Thoracic aorta (tissue), 2 donors: ENCODE measurements around the gene ERGIC1. TPM values are rescaled to one million over a fixed set of nuclear protein-coding genes. Genes with fewer than 3 reads are reported as not detected.

Source experiments
- ATAC-seq: fragments of 150-250 bp; one replicate; pipeline ENCODE4 v1.8.0; 2017; ENCODE audit warnings: low read depth; ENCODE audit not compliant: insufficient number of reproducible peaks, low FRiP score
- DNase-seq: peaks from one replicate; pipeline ENCODE4 v3.0.0-alpha.2; 2020; ENCODE audit warnings: low spot score
- H3K27ac ChIP-seq, 2 donors: fragments of 200-600 bp; sonication (generic); 1 replicate in 1 of 2; 2 replicates in 1 of 2; pipeline ENCODE4 v1.5.1; 2016; ENCODE audit warnings: mild to moderate bottlenecking in 2 of 2, moderate library complexity in 2 of 2
- H3K27me3 ChIP-seq: fragments of 200-600 bp; sonication (generic); replicated peaks from 2 replicates; pipeline ENCODE4 v1.6.0; 2016; ENCODE audit warnings: mild to moderate bottlenecking; ENCODE audit not compliant: insufficient read depth
- H3K36me3 ChIP-seq: fragments of 200-600 bp; sonication (generic); one replicate; pipeline ENCODE4 v1.5.1; 2016
- H3K4me1 ChIP-seq, 2 donors: fragments of 200-600 bp; sonication (generic); 1 replicate in 1 of 2; 2 replicates in 1 of 2; pipeline versions ENCODE4 v1.5.1 to v1.6.0; 2016; ENCODE audit warnings: low read depth in 2 of 2, mild to moderate bottlenecking in 1 of 2; ENCODE audit not compliant: control insufficient read depth in 1 of 2
- H3K4me3 ChIP-seq: fragments of 200-600 bp; sonication (generic); 2 replicates; pipeline ENCODE4 v1.5.1; 2016; ENCODE audit warnings: mild to moderate bottlenecking
- H3K9me3 ChIP-seq: fragments of 200-600 bp; sonication (generic); 2 replicates; pipeline ENCODE4 v1.5.1; 2016
- CTCF ChIP-seq: fragments of 200-600 bp; sonication (generic); IDR thresholded peaks from one replicate; pipeline ENCODE4 v1.5.1; 2019; ENCODE audit warnings: antibody characterized with exemption
- total RNA-seq, 2 donors: library from RNA; depleted of rRNA; stranded (reverse); fragments of >200 nt; gene quantifications; one replicate each; pipeline versions ENCODE4 v1.1.0 to v1.2.3, GENCODE V29; 2016

ERGIC1 gene
- total RNA-seq, 2 donors from 2014 or later, result 141 to 230 TPM

- H3K9me3 ChIP-seq, result no peaks in the 10 kb centered on the region
- H3K4me1 ChIP-seq, result peaks cover 32 to 71% of the 10 kb centered on the region in 2 donors
- ATAC-seq (no peak), DNase-seq (no peak)
- H3K27me3 ChIP-seq, result no peaks in the 10 kb centered on the region
- H3K27ac ChIP-seq, result peak overlapping the region; percentile 74 to 96
- no peak for TF ChIP-seq CTCF
- no peak overlapping the region for H3K4me3 ChIP-seq
- H3K36me3 ChIP-seq, result no peaks in the 10 kb centered on the region
Observed at GRCh38 chr5:172789687-172790495, 44.2 kb upstream of the ERGIC1 start.

- Histone ChIP-seq H3K27me3 (no peaks in the 10 kb centered on the region), H3K4me1 (peaks cover 32 to 74% of the 10 kb centered on the region in 2 donors), H3K9me3 (no peaks in the 10 kb centered on the region), H3K36me3 (no peaks in the 10 kb centered on the region), H3K4me3 (no peak overlapping the region), H3K27ac (peak overlapping the region; percentile 74 to 96)
- no peak for TF ChIP-seq CTCF
- DNase-seq, result no peak
- ATAC-seq, result no peak
Observed at GRCh38 chr5:172790496-172790889, 43.6 kb upstream of the ERGIC1 start.

- no peak for DNase-seq
- Histone ChIP-seq H3K9me3 (no peaks in the 10 kb centered on the region), H3K27ac (peak overlapping the region; percentile 95 to 96), H3K36me3 (no peaks in the 10 kb centered on the region), H3K4me3 (no peak overlapping the region), H3K4me1 (peaks cover 38 to 82% of the 10 kb centered on the region in 2 donors), H3K27me3 (no peaks in the 10 kb centered on the region)
- no peak for TF ChIP-seq CTCF
- ATAC-seq, result no peak
Observed at GRCh38 chr5:172791286-172791685, 42.8 kb upstream of the ERGIC1 start.

DNA sequence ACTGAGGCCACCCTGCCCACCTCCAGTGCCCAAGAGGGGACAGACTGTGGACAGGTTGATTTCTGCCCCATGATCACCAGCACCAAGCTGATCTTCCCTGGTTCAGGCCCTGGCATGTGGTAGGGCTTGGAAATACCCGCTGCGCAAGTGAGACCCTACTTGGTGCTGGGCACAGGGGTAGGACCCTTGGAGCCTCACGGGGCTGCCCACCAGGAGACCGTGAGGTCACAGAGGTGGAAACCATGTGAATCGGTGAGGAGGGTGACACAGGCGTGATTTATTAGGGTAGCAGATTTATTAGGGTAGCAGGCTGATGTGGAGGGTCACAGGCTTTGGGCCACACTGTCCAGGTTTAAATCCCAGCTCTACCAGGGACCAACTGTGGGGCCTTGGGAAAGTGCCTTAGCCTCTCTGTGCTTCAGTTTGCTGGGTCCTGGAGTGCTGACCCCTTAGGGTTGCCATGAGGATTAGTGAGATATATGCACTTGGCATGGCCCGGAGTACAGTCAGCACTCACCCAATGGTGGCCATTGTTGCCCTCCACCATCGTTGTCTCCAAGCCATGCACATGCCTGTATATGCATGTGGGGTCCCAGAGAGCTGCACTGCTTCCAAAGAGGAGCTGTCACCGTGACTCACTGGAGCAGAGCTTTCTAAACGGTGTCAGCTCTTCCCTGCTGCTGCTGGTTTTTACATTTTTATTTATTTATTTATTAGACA lies 42.2 kb upstream of the ERGIC1 start:
- Histone ChIP-seq H3K27ac (peak overlapping the region; percentile 95 to 96), H3K9me3 (no peaks in the 10 kb centered on the region), H3K27me3 (no peaks in the 10 kb centered on the region), H3K4me3 (no peak overlapping the region), H3K4me1 (peaks cover 38 to 88% of the 10 kb centered on the region in 2 donors), H3K36me3 (no peaks in the 10 kb centered on the region)
- ATAC-seq (no peak), DNase-seq (no peak)
- TF ChIP-seq CTCF, result no peak
